NCI-H1436 treated with DMSO at 0.1 percent for 48 hours (cell line): ENCODE data around the gene TM9SF2.

Experiments
- DNase-seq: peaks from one replicate; lab custom pipeline; 2025; lab: John Stamatoyannopoulos, UW

Gene TM9SF2

GRCh38 chr13:99580500-99581268 is 79.4 kb downstream of the TM9SF2 start:
- no peak for DNase-seq

- no peak for DNase-seq
Observed at GRCh38 chr13:99582511-99582910, 81.2 kb downstream of the TM9SF2 start.

GRCh38 chr13:99585609-99586008 is 84.3 kb downstream of the TM9SF2 start:
- no peak for DNase-seq

GRCh38 chr13:99587021-99587420 is 85.7 kb downstream of the TM9SF2 start:
- no peak for DNase-seq

DNA sequence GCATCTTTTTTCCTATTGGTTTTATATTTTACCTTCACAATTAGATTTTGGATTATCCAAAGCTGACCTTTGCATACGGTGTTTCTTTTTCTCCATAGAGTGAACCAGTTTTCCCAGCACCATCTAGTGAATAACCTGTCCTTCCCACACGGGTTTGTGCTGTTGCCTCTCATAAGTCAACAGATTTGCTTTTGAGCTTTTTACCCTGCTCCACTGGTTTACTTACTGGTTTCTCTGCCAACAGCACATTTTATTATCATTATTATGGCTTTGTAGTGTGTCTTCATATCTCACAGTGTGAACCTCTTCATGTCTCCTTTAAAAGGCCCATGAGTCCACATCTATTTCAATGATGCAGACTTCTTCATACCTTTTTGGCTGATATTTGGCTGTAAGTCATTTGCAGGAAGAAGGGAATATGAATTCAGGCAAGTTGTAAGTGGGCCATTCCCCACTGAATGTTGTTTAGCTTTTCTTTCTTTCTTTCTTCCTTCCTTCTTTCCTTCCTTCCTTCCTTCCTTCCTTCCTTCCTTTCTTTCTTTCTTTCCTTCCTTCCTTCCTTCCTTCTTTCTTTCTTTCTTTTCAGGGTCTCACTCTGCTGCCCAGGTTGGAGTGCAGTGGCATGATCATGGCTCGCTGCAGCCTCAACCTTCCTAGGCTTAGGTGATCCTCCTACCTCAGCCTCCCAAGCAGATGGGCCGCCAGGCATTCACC is 86.8 kb downstream of the TM9SF2 start:
- no peak for DNase-seq

DNA sequence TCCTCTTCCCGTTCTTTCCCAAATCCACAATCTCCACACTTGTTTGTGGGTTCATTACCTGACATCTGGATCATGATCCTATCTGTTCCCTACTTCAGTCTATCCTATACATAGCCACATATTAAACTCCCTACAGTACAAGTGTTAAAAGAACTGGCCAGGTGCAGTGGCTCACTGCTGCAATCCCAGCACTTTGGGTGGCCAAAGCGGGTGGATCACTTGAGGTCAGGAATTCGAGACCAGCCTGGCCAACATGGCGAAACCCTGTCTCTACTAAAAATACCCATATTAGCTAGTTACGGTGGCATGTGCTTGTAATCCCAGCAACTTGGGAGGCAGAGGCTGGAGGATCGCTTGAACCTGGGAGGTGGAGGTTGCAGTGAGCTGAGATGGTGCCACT is 88.3 kb downstream of the TM9SF2 start:
- DNase-seq = no peak

- no peak for DNase-seq
Observed at GRCh38 chr13:99590519-99591011, 89.3 kb downstream of the TM9SF2 start.

GRCh38 chr13:99596180-99596579 is 94.9 kb downstream of the TM9SF2 start:
- DNase-seq = no peak

DNA sequence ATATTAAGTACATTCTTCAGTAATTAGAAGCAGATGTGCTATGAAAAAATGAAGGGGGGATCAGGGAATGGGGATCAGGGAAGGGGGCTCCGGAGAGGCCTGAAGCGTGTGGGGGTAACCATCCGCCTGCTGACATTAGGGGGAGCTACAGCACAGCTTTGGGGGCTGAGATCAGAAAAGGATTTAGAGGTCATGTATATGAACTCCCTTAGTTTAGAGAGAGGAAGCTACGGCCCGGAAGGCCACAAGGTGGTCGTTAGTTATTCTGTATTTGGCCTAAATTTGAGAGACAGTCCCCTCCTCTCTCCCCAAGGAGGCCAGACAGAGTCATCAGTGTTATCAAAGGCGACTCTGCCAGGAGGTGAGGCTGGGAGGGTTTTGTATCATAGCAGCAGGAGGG is 99.0 kb downstream of the TM9SF2 start:
- no peak for DNase-seq

- no peak for DNase-seq
Observed at GRCh38 chr13:99601535-99601934, 100.3 kb downstream of the TM9SF2 start.

DNA sequence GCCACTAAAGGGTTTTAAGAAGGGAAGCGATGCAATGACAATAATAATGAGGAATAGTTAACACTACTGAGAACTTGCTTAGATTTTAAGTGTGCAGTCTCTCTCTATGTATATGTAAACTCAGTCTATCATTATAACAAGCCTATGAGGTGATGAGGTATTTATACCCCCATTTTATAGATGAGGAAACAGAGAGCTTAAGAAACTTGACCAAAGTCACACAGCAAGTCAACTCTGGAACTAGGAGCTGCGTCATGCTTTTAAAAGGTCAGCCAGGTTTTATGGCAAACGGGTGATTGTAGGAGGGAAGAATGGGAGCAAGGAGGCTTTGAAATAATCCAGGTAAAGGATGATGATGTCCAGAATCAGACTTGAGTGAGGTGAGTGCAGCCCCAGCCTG is 103.4 kb downstream of the TM9SF2 start:
- no peak for DNase-seq

DNA sequence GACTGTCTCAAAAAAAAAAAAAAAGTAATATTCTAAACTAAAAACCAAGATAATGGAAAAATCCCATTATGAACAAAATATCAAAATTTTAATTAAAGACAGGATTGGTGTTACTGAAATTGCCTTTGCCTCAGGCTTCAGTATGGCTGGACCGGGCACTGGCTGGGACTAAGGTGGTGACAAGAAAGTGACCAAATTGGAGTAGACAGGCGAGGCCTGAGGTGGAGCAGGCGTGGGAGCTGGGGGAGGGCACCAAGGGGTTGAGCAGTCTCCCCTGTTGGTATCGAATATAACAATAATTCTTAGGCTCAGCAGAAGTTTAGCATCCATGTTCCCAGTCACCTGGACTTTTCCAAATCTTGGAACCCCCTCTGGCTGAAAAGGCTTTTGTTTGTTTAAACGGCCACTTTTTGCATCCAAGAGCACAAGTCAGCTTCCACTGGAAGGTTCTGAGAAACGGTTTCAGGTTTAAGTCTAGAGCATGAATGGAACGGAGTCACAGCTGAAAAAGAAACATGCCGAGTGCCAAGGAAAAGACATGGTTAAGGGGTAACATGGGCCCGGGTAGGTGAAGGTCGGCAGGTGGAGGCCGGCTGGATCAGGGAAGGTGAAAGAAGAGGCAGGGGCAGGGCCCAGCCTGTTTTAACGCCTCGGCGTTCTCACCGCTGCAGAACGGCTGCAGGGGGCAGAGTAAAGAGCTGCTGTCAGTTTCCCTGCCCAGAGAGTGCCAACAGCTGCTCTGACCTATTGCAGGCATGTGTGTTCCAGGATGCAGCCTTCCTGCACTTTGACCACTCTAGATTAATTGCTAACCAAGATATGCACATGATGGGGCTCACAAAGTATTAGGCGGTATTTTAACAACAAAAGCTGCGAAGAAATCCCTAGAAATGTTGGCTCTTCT is 104.4 kb downstream of the TM9SF2 start:
- no peak for DNase-seq

- no peak for DNase-seq
Observed at GRCh38 chr13:99606324-99607066, 105.2 kb downstream of the TM9SF2 start, which contains the start of gene CLYBL. CLYBL (plus strand) TSS chr13:99606690.

GRCh38 chr13:99608345-99608744 is 107.1 kb downstream of the TM9SF2 start:
- DNase-seq = no peak

- DNase-seq = no peak
Observed at GRCh38 chr13:99610702-99611289, 109.5 kb downstream of the TM9SF2 start.
